ENCODE data around the gene ZNRF3.

The ZNRF3 gene

DNA sequence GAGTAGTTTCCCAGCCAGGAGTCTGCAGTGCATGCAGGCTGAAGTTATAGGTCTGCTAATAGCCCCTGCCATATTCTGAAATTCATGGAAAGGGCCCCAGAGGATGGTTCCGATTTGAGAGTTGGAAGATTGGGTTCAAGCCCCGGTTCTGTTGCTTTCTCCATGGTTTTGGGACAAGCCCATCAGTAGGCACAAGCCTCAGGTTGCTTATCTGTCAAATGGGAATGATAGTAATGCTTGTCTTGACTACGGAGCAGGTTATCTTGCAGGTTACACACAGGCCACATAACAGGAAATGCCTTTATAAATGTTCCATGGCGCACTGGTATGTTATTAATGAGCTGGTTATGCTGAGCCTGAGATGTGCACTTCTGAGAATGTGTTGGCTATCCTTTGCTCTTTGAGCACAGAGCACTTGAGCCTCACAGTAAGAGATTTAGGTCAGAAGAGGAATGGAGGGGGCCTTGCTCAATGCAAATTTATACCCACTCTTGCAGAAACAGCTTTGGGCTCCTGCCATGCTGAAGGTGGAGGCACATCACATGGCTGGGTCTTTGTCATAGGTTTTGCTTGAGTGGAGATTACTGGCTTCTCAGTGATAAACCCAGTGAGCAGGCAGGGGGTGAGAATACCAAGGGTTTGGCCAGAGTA lies 47.1 kb downstream of the ZNRF3 start:
- Histone ChIP-seq H3K79me2 (ENCODE audit: insufficient read depth, low read length) (no peaks in the 10 kb centered on the region), H3K4me3 (ENCODE audit: insufficient read depth, low read length, poor library complexity, severe bottlenecking) (no peak overlapping the region), H3K27me3 (ENCODE audit: low read length) (no peaks in the 10 kb centered on the region), H3K9me3 (ENCODE audit: insufficient read depth, low read length) (no peaks in the 10 kb centered on the region), H3K9me2 (replicated peaks; ENCODE audit: insufficient read depth, low read length) (no peaks in the 10 kb centered on the region), H2AFZ (ENCODE audit: low read depth, low read length, severe bottlenecking) (no peak overlapping the region), H3K27ac (ENCODE audit: low read depth, low read length) (no peak overlapping the region), H3K4me2 (ENCODE audit: low read depth, low read length, poor library complexity, severe bottlenecking) (no peak overlapping the region), H3K9ac (ENCODE audit: low read length) (no peak overlapping the region), H3K36me3 (ENCODE audit: low read length) (no peaks in the 10 kb centered on the region), H3F3A (ENCODE audit: insufficient read depth) (no peaks in the 10 kb centered on the region), H4K20me1 (ENCODE audit: low read depth, low read length) (no peaks in the 10 kb centered on the region)
- no peak for TF ChIP-seq EZH2phosphoT487 (conservative IDR thresholded peaks at IDR 0.05; ENCODE audit: low read length)
- TF ChIP-seq, protein P1, sequence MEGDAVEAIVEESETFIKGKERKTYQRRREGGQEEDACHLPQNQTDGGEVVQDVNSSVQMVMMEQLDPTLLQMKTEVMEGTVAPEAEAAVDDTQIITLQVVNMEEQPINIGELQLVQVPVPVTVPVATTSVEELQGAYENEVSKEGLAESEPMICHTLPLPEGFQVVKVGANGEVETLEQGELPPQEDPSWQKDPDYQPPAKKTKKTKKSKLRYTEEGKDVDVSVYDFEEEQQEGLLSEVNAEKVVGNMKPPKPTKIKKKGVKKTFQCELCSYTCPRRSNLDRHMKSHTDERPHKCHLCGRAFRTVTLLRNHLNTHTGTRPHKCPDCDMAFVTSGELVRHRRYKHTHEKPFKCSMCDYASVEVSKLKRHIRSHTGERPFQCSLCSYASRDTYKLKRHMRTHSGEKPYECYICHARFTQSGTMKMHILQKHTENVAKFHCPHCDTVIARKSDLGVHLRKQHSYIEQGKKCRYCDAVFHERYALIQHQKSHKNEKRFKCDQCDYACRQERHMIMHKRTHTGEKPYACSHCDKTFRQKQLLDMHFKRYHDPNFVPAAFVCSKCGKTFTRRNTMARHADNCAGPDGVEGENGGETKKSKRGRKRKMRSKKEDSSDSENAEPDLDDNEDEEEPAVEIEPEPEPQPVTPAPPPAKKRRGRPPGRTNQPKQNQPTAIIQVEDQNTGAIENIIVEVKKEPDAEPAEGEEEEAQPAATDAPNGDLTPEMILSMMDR (IDR thresholded peaks at IDR 0.05; ENCODE audit: insufficient read depth, low read length, poor library complexity, severe bottlenecking) = no peak

DNA sequence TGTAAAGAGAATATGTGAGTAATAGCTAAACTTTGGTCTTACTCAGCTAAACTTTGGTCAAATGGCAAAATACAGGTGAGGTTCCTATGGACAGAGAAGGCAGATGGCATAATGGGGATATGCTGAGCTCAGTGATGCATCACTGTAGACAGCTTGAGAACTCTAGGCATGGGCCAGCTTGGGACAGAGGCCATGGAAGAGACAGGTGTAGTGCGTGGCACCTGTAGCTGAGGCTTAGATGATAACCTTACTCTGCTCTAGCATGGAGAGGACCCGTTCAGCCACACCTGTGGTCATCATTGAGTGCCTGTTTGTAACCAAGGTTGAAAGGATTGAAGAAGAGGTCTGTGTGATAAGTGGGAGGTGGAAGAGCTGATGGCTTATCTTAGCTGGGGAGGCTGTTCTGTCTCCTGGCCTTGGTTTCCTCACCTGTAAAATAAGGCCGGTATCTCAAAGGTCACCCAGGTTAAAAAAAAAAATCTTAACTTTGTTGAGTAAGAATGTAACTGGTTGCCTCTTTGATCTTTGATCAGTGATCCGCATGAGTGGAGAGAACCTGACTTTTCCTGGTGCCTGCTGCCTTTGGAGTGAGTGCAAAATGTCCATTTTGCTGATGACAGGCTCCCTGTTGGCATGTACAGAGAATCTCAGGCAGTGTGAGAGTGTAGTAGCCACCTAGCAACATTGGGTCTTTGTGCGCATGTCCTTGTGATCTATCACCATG lies 48.6 kb downstream of the ZNRF3 start:
- no peaks in the 10 kb centered on the region for H4K20me1 ChIP-seq (ENCODE audit: low read depth, low read length)
- H2AFZ ChIP-seq (ENCODE audit: low read depth, low read length, severe bottlenecking) = no peak overlapping the region
- H3F3A ChIP-seq (ENCODE audit: insufficient read depth) = no peaks in the 10 kb centered on the region
- no peak overlapping the region for H3K4me2 ChIP-seq (ENCODE audit: low read depth, low read length, poor library complexity, severe bottlenecking)
- no peaks in the 10 kb centered on the region for H3K27me3 ChIP-seq (ENCODE audit: low read length)
- no peaks in the 10 kb centered on the region for H3K79me2 ChIP-seq (ENCODE audit: insufficient read depth, low read length)
- H3K4me3 ChIP-seq (ENCODE audit: insufficient read depth, low read length, poor library complexity, severe bottlenecking) = no peak overlapping the region
- no peak overlapping the region for H3K27ac ChIP-seq (ENCODE audit: low read depth, low read length)
- no peaks in the 10 kb centered on the region for H3K9me3 ChIP-seq (ENCODE audit: insufficient read depth, low read length)
- no peaks in the 10 kb centered on the region for H3K9me2 ChIP-seq (replicated peaks; ENCODE audit: insufficient read depth, low read length)
- H3K9ac ChIP-seq (ENCODE audit: low read length) = no peak overlapping the region
- no peak for TF ChIP-seq EZH2phosphoT487 (conservative IDR thresholded peaks at IDR 0.05; ENCODE audit: low read length)
- TF ChIP-seq, protein P1 (IDR thresholded peaks at IDR 0.05; ENCODE audit: insufficient read depth, low read length, poor library complexity, severe bottlenecking) = no peak
- no peaks in the 10 kb centered on the region for H3K36me3 ChIP-seq (ENCODE audit: low read length)

DNA sequence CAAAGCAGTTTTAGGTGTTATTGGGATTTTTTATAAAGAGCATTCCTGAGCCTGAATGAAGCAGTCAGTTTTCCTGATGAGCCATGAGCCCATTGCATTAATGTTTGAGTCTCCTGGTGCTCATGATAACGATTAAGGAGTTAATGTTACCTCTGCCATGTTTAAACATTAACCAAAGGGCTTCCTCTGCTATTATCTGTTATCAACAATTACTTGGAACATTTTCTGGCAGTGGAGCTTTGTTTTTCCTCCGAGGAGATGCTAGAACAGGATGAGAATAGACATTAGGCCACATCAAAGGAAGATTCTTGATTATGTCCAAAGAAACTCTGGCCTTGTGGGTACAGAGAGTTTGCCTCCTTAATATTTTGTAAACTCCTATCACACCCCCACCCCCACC lies 49.9 kb downstream of the ZNRF3 start:
- Histone ChIP-seq H4K20me1 (ENCODE audit: low read depth, low read length) (0 out of 2 replicates have a peak, but pooled peaks cover 2% of the 10 kb centered on the region), H3K4me3 (ENCODE audit: insufficient read depth, low read length, poor library complexity, severe bottlenecking) (no peak overlapping the region), H3K27ac (ENCODE audit: low read depth, low read length) (no peak overlapping the region), H3K79me2 (ENCODE audit: insufficient read depth, low read length) (no peaks in the 10 kb centered on the region), H3K9me2 (replicated peaks; ENCODE audit: insufficient read depth, low read length) (no peaks in the 10 kb centered on the region), H3K9me3 (ENCODE audit: insufficient read depth, low read length) (no peaks in the 10 kb centered on the region), H3K4me2 (ENCODE audit: low read depth, low read length, poor library complexity, severe bottlenecking) (no peak overlapping the region), H3F3A (ENCODE audit: insufficient read depth) (no peaks in the 10 kb centered on the region), H2AFZ (ENCODE audit: low read depth, low read length, severe bottlenecking) (no peak overlapping the region), H3K27me3 (ENCODE audit: low read length) (no peaks in the 10 kb centered on the region), H3K9ac (ENCODE audit: low read length) (no peak overlapping the region), H3K36me3 (ENCODE audit: low read length) (no peaks in the 10 kb centered on the region)
- TF ChIP-seq, protein P1 (IDR thresholded peaks at IDR 0.05; ENCODE audit: insufficient read depth, low read length, poor library complexity, severe bottlenecking) = no peak
- no peak for TF ChIP-seq EZH2phosphoT487 (conservative IDR thresholded peaks at IDR 0.05; ENCODE audit: low read length)

All from SU-DHL-6 (cell line).